HG03135 (cell line): ENCODE results near the gene SNX13.
"Not testable (repeated sequence)": the region's sequence is repeated elsewhere in the genome, so short reads cannot be mapped to it uniquely, and the experiment has no call there.

ENCODE experiments used
- ATAC-seq: cut with Tn5 transposase; IDR thresholded peaks from one replicate; pipeline ENCODE4 v1.9.1; 2021; ENCODE audit warnings: mild to moderate bottlenecking, moderate library complexity; ENCODE audit not compliant: unreplicated experiment

Gene SNX13

GRCh38 chr7:17913250-17913649 is 27.0 kb downstream of the SNX13 start:
- no peak for ATAC-seq

- no peak for ATAC-seq
These were observed 27.6 kb downstream of the SNX13 start for GRCh38 chr7:17912536-17913235.

- ATAC-seq, result no peak
These were observed 28.2 kb downstream of the SNX13 start for GRCh38 chr7:17912050-17912449.

DNA sequence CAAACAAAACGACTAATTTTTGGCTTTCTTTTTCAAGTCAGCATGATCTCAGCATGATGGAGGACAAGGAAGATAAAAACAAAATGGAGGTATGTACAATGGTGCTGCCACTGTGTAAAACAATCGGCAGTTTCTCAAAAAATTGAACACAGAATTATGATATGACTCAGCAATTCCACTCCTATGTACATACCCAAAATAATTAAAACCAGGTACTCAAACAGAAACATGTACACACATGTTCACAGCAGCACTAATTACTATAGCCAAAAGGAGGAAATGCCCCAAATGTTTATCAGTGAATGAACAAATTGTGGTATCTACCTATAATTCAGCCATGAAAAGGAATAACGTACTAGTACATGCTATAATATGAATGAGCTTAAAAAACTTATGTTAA is 29.9 kb downstream of the SNX13 start:
- no peak for ATAC-seq

GRCh38 chr7:17909310-17909709 is 31.0 kb downstream of the SNX13 start:
- not testable (repeated sequence) for ATAC-seq

GRCh38 chr7:17907014-17907413 is 33.3 kb downstream of the SNX13 start:
- ATAC-seq, result no peak

- no peak for ATAC-seq
These were observed 37.0 kb downstream of the SNX13 start for GRCh38 chr7:17903337-17903736.

- no peak for ATAC-seq
These were observed 37.7 kb downstream of the SNX13 start for GRCh38 chr7:17902599-17902998.

GRCh38 chr7:17900464-17900863 is 39.8 kb downstream of the SNX13 start:
- no peak for ATAC-seq

DNA sequence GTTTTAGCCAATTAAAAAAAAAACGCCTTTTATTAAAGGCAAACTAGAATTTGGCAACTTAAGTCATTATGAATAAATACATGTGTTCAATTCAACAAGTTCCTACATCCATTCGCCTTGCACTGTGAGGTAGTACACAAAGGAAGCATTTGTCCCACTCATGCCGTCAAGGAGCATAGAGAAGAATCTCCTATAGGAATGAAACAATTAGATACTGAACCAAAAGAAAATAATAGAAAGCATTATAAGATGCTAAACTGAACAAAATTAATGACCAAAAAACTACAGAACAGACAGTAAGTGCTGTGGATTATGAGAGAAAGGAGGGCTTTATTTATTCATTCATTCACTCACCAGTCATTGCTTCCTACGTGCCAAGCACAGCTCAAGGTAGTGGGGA is 42.2 kb downstream of the SNX13 start:
- no peak for ATAC-seq

GRCh38 chr7:17887286-17887685 is 53.0 kb downstream of the SNX13 start:
- no peak for ATAC-seq

- ATAC-seq, result no peak
These were observed 57.6 kb downstream of the SNX13 start for GRCh38 chr7:17882685-17883084.

GRCh38 chr7:17879075-17879661 is 61.1 kb downstream of the SNX13 start:
- no peak for ATAC-seq

- ATAC-seq, result no peak
These were observed 61.7 kb downstream of the SNX13 start for GRCh38 chr7:17878627-17879026.

GRCh38 chr7:17871815-17872533 is 68.3 kb downstream of the SNX13 start:
- ATAC-seq, result no peak

- ATAC-seq, result no peak
These were observed 69.9 kb downstream of the SNX13 start for GRCh38 chr7:17870406-17870805.

GRCh38 chr7:17863809-17864143 is 76.5 kb downstream of the SNX13 start:
- no peak for ATAC-seq

DNA sequence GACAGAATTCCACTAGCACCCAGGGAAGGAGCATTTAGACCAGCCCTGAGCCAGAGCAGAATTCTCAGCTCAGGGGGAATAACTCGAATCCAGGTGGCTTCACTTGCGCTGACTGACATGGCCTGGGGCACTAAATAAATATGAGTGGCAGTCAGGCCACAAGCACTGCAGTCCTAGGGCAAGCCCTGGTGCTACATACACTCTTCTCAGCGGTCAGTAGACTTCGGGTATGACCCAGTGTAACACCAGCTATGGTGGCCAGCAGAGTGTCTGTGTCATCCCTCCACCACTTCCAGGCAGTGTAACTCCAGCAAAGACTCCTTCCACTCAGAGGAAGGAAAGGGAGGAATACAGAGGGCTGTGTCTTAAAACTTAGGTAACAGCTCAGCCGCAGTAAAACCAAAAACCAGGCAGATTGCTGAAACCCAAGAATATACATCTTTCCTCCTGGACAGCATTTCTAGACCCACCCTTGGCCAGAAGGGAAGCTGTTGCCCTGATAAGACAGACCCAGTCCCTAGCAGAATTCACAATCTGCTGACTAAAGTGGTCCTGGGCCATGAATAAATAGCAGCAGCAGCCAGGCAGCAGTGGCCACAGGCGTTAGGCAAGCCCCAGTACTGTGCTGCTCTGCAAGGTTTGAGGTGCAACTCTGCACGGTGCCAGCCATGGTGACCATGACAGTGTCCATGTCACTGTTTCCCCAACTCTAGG is 77.0 kb downstream of the SNX13 start:
- ATAC-seq, result no peak

DNA sequence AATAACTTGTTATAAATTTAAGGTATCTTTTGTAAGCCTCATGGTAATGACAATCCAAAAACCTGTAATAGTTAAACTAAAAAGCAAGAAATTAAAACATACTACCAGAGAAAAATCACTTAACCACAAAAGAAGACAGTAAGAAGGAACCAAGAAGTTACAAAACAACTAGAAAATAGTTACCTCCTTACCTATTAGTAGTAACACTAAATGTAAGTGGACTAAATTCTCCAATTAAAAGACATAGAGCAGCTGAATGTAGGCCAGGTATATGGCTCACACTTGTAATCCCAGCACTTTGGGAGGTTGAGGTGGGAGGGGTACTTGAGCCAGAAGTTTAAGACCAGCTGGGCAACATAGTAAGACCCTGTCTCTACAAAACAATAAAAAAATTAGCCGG is 84.0 kb downstream of the SNX13 start:
- no peak for ATAC-seq

GRCh38 chr7:17855202-17855601 is 85.1 kb downstream of the SNX13 start:
- no peak for ATAC-seq

GRCh38 chr7:17854261-17855047 is 85.8 kb downstream of the SNX13 start:
- ATAC-seq, result no peak
